ENCODE data around the gene NAT14.

DNA sequence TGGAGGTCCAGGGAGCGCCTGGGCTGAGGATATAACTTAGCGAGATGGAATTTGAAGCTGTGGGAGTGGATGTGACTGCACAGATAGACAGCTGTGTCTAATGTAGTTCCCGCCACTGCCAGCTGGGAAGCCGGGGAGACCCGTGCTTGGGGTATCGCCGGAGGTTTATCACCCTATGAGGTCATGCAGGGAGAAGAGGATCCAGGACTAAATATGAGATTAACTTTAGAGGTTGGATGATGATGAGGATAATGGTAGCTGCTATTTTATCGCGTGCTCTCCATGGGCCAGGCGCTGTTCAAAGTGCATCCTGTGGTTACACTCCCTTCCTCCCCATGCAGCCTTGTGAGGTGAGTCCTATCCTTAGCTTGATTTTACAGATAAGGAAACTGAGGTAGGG lies 23.1 kb downstream of the NAT14 start:
- TF ChIP-seq POLR2AphosphoS5 (IDR thresholded peaks at IDR 0.05; ENCODE audit: low read depth, low read length) (no peak), POLR2A (IDR thresholded peaks at IDR 0.05; ENCODE audit: low read depth, low read length) (no peak), TAF1 (IDR thresholded peaks at IDR 0.05; ENCODE audit: low read depth, low read length) (no peak), PAX5 (IDR thresholded peaks at IDR 0.05; ENCODE audit: insufficient read depth, low read length, severe bottlenecking) (no peak)

Data from GM12891 (cell line).